Duodenal mucosa (tissue), 2 donors: ENCODE data around the gene NRM.

Source experiments
- H3K27ac ChIP-seq: one replicate; pipeline ENCODE4 v1.7.0; 2013; ENCODE audit warnings: low read depth, low read length
- H3K27me3 ChIP-seq, 2 donors: one replicate each; pipeline ENCODE4 v1.7.0; 2013; ENCODE audit warnings: low read length in 2 of 2, control low read depth in 1 of 2; ENCODE audit not compliant: insufficient read depth in 2 of 2, control insufficient read depth in 1 of 2
- H3K36me3 ChIP-seq, 2 donors: one replicate each; pipeline ENCODE4 v1.7.0; 2013; ENCODE audit warnings: low read length in 2 of 2, control low read depth in 1 of 2; ENCODE audit not compliant: insufficient read depth in 2 of 2, control insufficient read depth in 1 of 2
- H3K4me1 ChIP-seq, 2 donors: one replicate each; pipeline ENCODE4 v1.7.0; 2013; ENCODE audit warnings: low read length in 2 of 2, control low read depth in 1 of 2; ENCODE audit not compliant: insufficient read depth in 2 of 2, control insufficient read depth in 1 of 2
- H3K4me3 ChIP-seq, 2 donors: one replicate each; pipeline ENCODE4 v1.7.0; 2013; ENCODE audit warnings: low read length in 2 of 2, low read depth in 1 of 2
- H3K9ac ChIP-seq, 2 donors: one replicate each; pipeline ENCODE4 v1.7.0; 2013; ENCODE audit warnings: low read length in 2 of 2, low read depth in 1 of 2
- H3K9me3 ChIP-seq, 2 donors: one replicate each; pipeline ENCODE4 v1.7.0; 2013; ENCODE audit warnings: low read length in 2 of 2, control low read depth in 1 of 2; ENCODE audit not compliant: control insufficient read depth in 1 of 2

NRM gene

DNA sequence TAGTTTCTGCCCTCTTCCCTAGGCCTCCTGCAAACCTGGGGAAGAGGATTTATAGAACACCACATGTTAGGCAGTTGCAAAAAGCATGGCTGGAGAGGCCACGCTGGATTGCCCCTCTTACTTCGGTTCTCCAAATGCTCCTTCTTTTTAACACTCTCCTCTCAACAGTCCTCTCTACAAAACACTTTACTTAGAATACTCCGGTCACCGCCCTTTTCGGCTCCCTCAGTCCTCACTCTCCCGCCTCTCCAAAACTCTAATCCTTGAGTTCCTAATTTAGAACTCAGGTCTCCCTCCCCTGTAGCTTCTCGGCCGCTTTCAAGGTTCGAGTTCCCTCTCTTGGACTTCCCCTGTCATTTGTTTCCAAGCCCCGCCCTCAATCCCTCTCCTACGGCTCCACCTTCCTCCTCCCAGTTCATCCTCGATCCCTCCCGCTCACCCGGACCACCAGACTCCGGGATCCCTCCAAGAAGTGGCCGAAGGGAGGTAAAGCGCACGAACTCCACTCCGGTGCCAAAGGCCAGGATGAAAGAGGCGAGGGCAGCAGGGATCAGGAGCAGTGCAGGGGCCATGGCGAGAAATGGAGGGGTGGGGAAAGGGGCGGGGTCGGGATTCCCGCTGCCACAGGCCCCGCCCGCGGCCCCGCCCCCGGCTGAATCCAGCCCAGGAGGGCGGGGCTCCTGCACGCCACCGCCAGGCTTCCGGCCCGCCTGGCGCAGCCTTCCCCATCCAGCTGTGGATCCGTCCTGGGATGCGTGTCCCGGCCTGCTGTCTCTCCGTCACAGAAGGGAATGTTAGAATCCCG is at the start of gene NRM:
Gene NRM (minus strand): TSS at position 582 of the 805 bp plus-strand sequence. CDS start 10 bp downstream, at position 572.
- Histone ChIP-seq H3K4me3 (peak within 1 kb of the TSS; percentile 91 to 95), H3K27me3 (no peaks in the 10 kb centered on the region), H3K27ac (peak within 1 kb of the TSS; percentile 48), H3K9ac (peak within 1 kb of the TSS; percentile 60), H3K9me3 (no peaks in the 10 kb centered on the region), H3K36me3 (no peaks in the 10 kb centered on the region), H3K4me1 (peaks cover 32% of the 10 kb centered on the region in 2 donors)

GRCh38 chr6:30740540-30740870 is 49.7 kb upstream of the NRM start:
- peaks cover 23 to 33% of the 10 kb centered on the region in 2 donors for H3K36me3 ChIP-seq
- no peak overlapping the region for H3K9ac ChIP-seq
- H3K9me3 ChIP-seq: no peaks in the 10 kb centered on the region
- peaks cover 36 to 51% of the 10 kb centered on the region in 2 donors for H3K4me1 ChIP-seq
- H3K27ac ChIP-seq: no peak overlapping the region
- no peaks in the 10 kb centered on the region for H3K27me3 ChIP-seq
- H3K4me3 ChIP-seq: no peak overlapping the region

DNA sequence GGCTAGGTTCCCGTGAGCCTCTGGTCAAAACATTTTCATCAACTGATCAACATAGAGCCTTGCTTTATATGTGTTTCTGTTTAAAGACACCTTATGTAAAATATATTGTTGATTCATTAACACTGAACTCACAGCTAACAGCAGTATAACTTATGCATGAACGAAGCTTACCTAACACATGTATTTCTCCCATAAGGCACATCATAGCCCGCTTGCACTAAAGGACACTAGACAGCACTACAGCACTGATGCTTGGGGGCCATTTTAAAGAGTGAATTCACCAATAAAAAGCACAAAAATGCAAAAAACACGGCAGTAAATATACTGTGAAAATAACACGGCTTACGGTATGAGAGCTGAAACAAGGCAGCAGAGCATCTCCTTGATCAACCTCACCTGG is 47.7 kb upstream of the NRM start:
- H3K4me1 ChIP-seq: peaks cover 36 to 45% of the 10 kb centered on the region in 2 donors
- H3K4me3 ChIP-seq: no peak overlapping the region
- no peak overlapping the region for H3K9ac ChIP-seq
- no peak overlapping the region for H3K27ac ChIP-seq
- H3K9me3 ChIP-seq: no peaks in the 10 kb centered on the region
- no peaks in the 10 kb centered on the region for H3K27me3 ChIP-seq
- H3K36me3 ChIP-seq: peaks cover 23 to 44% of the 10 kb centered on the region in 2 donors

DNA sequence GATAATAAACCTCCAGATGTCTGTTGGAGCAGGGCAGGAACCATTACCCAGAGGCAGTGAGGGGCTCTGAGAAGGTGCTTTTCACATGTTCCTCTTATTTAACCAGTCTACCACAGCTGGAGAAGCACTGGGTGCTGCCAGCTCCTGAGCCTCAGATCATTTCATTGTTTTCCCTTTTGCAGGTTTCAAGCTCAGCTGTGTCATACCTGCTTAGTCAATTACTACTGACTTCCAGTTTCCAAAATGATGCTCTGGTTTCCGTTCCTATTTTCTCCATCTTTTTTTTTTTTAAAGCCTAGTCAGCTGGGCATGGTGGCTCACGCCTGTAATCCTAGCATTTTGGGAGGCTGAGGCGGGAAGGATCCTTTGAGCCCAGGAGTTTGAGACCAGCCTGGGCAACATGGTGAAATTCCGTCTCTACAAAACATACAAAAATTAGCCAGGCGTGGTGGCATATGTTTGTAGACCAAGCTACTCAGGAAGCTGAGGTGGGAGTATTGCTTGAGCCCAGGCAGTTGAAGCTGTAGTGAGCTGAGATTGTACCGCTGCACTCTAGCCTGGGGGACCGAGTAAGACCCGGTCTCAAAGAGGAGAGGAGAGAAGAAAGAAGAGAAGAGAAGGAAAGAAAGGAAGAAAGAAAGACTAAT is 45.0 kb upstream of the NRM start:
- H3K4me3 ChIP-seq: no peak overlapping the region
- no peaks in the 10 kb centered on the region for H3K9me3 ChIP-seq
- no peak overlapping the region for H3K9ac ChIP-seq
- peaks cover 28 to 37% of the 10 kb centered on the region in 2 donors for H3K4me1 ChIP-seq
- no peaks in the 10 kb centered on the region for H3K27me3 ChIP-seq
- peaks cover 23 to 59% of the 10 kb centered on the region in 2 donors for H3K36me3 ChIP-seq
- no peak overlapping the region for H3K27ac ChIP-seq

DNA sequence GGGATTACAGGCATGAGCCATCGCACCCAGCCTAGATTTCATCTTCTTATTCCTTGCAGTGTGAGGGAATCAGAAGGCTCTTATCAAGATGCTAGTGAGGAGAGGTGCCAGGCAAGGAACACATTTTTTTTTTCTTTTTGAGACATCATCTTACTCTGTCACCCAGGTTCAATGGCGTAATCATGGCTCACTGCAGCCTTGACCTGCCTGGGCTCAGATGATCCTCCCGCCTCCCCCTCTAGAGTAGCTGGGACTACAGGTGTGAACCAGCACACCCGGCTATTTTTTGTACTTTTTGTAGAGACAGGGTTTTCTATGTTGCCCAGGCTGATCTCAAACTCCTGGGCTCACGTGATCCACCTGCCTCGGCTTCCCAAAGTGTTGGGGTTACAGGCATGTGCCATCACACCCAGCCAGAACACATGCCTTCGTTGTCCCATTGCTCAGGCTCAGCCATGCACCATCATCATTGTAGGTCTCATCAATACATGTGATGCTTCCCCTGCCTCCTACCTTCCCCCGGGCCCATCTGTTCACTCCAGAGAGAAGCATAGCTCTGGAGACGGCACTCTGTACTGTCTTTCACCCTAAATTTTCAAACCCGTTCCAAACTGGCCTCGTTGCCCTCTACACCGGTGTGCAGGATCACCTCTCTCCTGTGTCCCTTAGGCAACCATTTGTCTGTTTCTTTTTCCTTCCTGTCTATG is 41.6 kb upstream of the NRM start:
- Histone ChIP-seq H3K9me3 (no peaks in the 10 kb centered on the region), H3K27ac (no peak overlapping the region), H3K9ac (no peak overlapping the region), H3K4me1 (peaks cover 12 to 19% of the 10 kb centered on the region in 2 donors), H3K36me3 (peaks cover 16 to 64% of the 10 kb centered on the region in 2 donors), H3K4me3 (no peak overlapping the region), H3K27me3 (no peaks in the 10 kb centered on the region)

GRCh38 chr6:30730601-30731435 is 40.0 kb upstream of the NRM start:
- H3K36me3 ChIP-seq: peaks cover 19 to 74% of the 10 kb centered on the region in 2 donors
- peak overlapping the region; percentile 26 to 60 for H3K4me3 ChIP-seq
- peaks cover 11 to 15% of the 10 kb centered on the region in 2 donors for H3K4me1 ChIP-seq
- no peaks in the 10 kb centered on the region for H3K27me3 ChIP-seq
- no peak overlapping the region for H3K27ac ChIP-seq
- no peaks in the 10 kb centered on the region for H3K9me3 ChIP-seq
- peak overlapping the region; percentile 41 to 69 for H3K9ac ChIP-seq

GRCh38 chr6:30727920-30728553 is 37.3 kb upstream of the NRM start:
- no peaks in the 10 kb centered on the region for H3K27me3 ChIP-seq
- peaks cover 31 to 83% of the 10 kb centered on the region in 2 donors for H3K36me3 ChIP-seq
- H3K27ac ChIP-seq: no peak overlapping the region
- no peak overlapping the region for H3K4me3 ChIP-seq
- peaks cover 14 to 25% of the 10 kb centered on the region in 2 donors for H3K4me1 ChIP-seq
- no peak overlapping the region for H3K9ac ChIP-seq
- no peaks in the 10 kb centered on the region for H3K9me3 ChIP-seq

DNA sequence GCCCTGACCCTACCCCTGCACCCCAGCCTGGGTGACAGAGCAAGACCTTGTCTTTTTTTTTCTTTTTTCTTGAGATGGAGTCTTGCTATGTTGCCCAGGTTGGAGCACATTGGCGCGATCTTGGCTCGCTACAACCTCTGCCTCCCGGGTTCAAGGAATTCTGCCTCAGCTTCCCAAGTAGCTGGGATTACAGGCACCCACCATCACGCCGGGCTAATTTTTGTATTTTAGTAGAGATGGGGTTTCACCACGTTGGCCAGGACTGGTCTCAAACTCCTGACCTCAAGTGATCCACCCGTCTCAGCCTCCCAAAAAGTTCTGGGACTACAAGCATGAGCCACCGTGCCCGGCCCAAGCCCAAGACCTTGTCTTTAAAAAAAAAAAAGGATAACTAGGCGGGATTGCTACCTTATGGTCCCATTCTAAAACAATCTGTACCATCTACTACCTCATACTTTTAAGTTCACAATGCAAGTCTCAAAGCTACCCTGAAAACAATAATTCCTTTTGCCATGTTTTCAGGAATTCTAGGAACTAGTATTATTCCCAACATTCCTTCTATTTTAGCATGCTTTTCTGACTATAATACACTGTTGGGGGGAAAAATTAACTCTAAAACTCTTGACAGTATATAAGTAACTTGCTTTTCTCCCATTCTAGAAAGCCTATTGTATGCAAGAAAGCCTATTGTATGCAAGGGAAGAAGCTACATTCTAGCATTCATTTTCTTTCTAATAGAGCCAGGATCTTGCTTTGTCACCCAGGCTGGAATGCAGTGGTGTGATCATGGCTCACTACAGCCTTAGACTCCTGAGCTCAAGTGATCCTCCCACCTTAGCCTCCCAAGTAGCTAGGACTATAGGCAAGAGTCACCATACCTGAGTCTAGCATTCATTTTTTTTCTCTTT is 36.0 kb upstream of the NRM start:
- Histone ChIP-seq H3K4me1 (peaks cover 18 to 37% of the 10 kb centered on the region in 2 donors), H3K4me3 (no peak overlapping the region), H3K9me3 (no peaks in the 10 kb centered on the region), H3K27me3 (no peaks in the 10 kb centered on the region), H3K36me3 (peaks cover 34 to 79% of the 10 kb centered on the region in 2 donors), H3K27ac (no peak overlapping the region), H3K9ac (no peak overlapping the region)
